ENCODE results near the gene ZNF619. TPM values are rescaled to one million over a fixed set of nuclear protein-coding genes. Genes with fewer than 3 reads are reported as not detected.
A peak's percentile ranks its signal among the peaks of the same experiment; 100 is the strongest.

Gene ZNF619
- polyA plus RNA-seq, 1 donor = 3.6 TPM

DNA sequence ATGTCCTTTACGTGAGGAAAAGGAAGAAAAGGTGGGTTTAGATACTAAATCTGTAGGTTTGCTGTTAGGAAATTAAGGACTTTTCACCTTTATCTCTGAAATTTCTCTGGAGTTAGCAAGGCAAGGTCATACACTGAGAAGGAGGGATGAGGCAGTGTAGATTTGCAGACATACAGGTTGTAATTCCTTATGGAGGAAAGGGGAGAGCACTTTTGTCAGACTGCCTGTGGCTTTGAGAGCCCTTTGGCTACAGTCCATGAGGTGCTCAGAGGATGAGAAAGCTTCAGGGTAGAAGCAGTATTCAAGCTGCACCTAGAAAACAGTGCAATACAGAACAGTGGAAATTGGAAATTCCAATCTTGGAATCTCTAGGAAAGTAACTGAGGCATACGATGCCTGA lies 11.5 kb upstream of the ZNF619 start:
- DNase-seq = no peak

DNA sequence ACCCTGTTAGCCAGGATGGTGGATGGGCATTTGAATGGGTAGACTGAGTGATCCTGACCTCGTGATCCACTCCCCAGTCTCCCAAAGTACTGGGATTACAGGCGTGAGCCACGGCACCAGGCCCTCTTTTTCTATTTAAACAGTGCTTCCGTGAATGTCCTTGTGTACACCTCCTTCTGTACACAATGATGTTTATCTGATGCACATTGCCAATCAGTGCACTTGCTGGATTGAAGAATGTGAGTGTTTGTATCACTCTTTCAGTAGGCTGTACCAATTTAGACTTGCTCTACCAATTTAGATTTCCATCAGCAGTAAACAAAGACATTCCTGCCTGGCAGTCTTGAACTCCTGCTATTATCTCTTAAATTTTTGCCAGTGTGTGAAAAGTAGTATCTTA lies 8.9 kb upstream of the ZNF619 start:
- DNase-seq = no peak

DNA sequence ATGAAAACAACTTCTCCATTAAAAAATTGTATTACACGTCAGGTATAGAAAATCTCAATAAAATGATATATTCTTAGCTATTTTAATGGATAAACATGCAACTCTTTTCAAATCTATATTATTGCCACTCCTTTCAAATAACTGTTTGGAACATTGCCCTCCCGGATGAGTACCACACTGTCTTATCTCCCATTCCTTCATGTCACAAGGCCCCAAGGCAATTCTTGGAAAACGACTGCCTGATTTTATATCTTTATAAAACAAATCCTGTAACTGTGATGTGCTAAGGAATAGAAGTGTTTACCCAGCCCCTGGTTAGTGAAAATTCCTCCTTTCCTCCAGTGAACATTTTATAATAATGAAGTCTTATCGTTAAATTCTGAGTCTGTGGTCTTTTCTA lies 6.2 kb upstream of the ZNF619 start:
- no peak for DNase-seq

DNA sequence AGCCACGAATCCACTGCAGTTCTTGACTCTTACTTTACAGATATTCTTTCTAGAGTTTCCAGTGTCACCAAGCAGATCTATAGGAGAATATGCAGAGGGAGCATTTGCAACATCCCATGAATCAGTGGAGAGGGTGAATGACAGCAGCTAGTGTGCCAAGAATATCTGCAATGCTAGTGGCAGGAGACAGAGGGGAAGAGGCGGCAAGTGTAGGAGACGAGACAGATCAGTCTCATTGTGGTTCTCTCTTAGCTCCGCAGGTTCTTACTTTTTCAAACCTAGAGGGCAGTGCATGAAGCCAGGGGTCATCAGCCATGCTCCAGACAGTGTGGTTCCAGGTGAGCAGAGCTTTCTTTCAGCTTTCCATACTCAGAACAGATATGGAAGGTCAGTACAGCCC lies 744 bp downstream of the ZNF619 start:
- DNase-seq = no peak

DNA sequence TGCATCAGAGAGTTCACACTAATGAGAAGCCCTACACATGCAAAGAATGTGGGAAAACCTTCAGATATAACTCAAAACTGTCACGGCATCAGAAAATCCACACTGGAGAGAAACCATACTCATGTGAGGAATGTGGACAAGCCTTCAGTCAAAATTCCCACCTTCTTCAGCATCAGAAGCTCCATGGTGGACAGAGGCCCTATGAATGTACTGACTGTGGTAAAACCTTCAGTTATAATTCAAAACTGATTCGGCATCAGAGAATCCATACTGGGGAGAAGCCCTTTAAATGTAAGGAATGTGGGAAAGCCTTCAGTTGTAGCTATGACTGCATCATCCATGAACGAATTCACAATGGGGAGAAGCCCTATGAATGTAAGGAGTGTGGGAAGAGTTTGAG lies 10.2 kb downstream of the ZNF619 start:
- no peak for DNase-seq

DNA sequence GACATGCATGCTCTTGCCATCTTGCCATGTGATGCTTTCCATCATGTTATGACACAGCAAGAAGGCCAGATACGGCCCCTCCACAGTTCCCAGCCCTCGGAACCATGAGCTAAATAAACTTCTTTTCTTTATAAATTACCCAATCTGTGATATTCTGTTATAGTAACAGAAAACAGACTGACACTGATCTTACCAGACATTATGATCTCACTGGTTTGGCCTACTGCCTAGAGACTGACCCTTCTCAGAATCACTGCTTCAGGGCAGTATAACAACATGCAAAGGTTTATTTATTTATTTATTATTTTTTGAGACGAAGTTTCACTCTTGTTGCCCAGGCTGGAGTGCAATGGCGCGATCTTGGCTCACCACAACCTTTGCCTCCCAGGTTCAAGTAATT lies 14.0 kb downstream of the ZNF619 start:
- DNase-seq = no peak

DNA sequence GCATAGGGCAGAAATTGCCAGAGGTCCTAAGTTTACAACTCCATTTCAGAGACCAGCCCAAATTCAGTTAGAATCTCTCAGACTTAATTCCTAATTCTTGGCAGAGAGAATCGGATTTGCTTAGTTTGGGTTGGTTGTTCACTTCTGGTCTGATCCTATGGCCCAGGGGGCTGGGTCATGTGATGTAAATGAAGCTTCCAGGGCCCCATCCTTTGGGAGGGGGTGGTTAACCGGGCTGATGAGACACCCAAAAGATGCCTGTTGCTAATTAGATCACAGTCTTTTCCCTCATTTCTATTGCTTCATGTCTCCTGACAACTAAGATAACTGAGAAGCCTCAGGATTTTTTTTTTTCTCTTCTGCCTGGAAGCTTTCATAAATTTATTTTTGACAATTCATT lies 17.8 kb downstream of the ZNF619 start:
- DNase-seq = no peak

DNA sequence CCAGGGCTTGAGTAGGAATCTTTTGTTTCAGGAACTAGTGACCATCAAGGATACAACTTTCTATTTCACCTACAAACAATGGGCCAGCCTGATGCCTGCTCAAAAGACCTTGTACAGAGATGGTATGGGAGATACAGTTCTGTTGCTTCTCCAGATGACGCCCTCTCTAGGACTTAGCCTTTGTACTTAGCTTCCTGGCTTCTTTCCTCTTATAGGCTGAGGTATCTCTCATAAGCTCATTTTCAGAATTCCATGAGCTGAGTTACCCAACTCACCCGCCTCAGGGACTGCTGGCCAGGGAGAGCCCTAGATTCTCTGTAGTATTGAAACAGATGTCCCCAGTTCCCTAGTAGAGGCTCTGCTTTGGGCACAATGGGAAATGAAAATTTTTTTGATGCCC lies 20.4 kb downstream of the ZNF619 start:
- DNase-seq = no peak

DNA sequence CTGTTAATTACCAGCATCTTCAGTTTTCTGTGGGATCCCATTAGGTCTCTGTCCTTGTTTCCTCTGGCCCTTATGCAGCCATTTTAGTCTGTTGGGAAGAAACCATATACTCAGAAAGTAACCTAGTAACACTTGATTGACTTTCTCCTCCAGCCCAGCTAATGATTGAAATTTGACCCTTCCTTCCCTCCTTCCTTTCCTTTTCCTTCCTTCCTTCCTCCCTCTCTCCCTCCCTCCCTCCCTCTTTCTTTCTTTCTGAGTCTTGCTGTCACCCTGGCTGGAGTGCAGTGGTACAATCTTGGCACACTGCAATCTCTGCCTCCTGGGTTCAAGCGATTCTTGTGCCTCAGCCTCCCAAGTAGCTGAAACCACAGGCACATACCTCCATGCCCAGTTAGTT lies 23.0 kb downstream of the ZNF619 start:
- DNase-seq = no peak

DNA sequence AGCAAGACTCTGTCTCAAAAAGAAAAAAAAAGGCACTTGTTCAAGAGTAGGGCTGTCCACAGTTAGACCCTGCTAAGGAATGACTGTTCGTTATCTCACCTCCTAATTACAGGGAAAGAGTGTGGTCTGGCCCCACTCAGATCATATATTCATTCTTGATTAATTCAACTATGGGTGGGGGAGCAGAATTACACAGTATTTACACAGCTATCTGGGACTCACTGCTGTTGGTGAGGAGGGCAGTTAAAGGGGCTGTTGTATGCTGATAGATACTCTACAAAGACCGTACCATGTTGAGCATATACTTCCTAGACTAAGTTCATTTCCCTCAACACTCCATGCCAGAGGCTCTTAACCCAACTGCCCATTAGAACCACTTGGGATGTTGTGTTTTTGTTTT lies 25.1 kb downstream of the ZNF619 start:
- DNase-seq = no peak

DNA sequence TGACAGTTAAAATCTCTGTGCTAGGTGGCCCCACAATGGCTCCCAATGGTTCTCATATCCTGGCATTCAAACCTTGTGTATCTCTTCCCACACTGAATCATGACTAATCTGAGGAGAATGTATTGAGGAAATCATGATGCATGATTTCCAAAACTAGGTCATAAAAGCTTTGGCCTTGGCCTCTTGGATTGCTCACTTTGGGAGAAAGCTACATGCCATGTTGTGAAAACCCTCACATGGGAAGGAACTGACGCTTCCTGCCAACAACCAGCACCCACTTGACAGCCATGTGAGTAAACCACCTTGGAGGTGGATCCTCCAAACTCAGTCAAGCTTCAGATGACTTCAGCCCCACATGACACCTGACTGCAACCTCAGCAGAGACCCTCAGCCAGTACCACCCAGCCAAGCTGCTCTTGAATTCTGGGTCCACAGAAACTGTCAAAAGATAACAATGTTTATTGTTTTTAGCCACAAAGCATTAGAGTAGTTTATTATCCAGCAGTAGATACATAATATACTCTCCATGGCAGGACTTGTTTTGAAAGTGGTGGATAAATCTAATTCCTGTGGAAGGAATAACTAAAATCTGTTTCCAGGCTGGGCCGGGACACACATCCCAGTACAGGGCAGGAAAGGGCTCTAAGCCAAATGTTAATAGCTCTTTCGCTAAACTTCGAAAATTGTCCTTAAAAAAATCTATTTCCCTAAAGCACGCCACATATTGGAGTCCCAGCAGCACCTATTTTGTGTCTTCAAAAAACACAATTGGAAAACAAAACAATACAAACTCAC lies 27.9 kb downstream of the ZNF619 start:
- DNase-seq = no peak

DNA sequence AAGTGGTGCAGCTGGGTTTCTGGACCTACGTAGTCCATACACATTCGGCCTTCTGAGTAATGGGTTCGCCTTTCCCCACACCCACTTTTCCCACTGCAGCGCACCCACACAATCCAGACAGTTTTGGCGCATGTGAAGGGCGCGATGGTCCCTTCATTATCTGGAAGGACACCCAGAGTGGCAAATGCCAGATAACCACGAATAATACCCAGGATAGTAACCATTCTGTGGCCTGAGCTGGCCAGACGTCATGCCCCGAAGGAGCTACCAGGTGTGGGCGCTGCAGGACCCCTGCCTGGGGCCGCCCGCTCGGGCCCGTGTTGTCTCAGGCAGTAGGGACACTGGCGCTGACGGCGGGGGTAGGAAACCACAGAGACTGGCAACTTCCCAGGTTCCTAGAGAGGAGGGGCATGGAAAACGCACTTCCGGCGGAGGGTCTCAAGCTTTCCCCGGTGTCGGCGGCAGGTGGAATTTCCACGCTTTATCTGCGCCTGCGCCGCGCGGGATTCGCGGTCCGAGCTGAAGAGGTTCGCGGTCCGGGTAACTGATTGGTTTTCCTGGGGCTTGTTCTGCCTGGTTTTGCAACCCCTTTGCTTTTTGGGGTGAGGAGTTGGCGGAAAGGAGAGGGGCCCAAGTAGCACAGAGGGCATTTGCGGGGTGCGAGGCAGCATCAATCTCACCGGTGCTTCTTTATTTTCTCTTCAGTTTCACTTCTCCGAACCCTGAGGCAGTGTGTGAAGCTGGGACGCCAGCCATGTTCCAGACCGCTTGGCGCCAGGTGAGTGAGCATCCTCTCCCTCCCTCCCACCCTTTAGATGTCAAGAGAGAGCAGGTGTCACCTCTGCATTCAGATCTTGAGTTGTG lies 28.9 kb downstream of the ZNF619 start, which contains the start of gene ZNF620:
ZNF620 (plus strand) TSS at position 441 of the 864 bp plus-strand sequence; CDS start at position 755, 314 bp downstream.
- peak; percentile 53 for DNase-seq

DNA sequence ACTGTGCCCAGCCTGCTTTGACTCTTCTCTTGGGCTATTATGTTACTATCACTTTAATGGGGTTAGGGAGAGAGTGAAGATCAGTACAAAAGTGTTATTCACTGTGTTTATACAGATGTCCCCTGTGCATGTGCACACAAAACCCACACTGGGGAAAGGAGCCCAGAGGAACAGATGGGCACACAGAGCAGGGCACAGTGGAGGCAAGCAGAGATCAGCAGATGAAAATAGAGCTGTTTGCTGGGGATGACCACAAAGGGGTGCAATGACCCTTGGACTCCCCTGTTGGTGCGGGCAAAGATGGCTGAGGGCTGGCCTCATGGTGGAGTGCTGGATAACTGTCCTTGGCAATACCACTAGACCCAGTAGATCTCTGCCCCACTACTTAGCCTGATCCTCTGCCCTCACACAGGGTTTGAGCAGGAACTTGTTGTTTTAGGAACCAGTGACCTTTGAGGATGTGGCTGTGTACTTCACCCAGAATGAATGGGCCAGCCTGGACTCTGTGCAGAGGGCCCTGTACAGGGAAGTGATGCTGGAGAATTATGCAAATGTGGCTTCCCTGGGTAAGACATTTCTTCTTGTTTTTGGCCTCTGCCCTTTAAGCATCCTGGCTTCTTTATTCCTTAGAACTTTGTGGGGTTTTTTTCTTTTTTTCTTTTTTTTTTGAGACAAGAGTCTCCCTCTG lies 34.3 kb downstream of the ZNF619 start:
- DNase-seq = no peak

DNA sequence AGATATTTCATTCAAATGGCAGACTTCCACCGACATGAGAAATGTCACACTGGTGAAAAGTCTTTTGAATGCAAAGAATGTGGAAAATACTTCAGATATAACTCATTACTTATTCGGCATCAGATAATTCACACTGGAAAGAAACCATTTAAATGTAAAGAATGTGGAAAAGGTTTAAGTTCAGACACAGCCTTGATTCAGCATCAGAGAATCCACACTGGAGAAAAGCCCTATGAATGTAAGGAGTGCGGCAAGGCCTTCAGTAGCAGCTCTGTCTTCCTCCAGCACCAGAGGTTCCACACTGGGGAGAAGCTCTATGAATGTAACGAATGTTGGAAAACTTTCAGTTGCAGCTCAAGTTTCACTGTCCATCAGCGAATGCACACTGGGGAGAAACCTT lies 39.3 kb downstream of the ZNF619 start:
- DNase-seq = no peak

DNA sequence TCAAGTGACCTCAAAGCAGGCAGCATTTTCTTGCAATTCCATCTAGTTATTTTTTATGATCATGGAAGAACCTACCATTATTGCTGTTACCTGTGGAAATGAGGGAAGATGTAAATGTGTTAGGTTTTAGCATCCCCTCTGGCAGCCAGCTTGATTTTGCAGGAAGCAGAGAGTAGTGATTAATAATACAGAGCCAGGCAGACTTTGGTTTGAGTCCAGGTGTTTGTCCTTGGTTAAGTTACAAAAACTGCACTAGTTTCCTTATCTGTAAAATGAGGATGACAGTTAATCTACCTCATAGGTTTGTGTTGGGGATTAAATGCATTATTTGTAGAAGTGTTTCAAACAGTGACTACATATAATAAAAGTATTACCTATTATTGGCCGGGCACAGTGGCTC lies 41.1 kb downstream of the ZNF619 start:
- DNase-seq = no peak

DNA sequence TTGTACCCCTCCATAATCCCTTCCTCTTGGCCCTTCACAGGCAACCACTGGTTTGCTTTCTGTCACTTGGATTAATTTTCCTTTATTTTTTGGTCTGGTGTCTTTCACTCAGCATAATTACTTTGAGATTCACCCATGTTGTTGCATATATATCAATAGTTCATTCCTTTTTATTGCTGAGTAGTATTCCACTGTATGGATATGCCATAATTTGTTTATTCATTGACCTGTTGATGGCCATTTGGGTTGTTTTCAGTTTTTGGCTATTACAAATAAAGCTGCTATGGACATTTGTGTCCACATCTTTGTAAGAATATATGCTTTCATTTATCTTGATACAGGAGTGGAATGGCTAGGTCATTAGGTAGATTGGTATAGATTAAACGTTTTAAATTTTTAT lies 41.9 kb downstream of the ZNF619 start:
- DNase-seq = no peak

DNA sequence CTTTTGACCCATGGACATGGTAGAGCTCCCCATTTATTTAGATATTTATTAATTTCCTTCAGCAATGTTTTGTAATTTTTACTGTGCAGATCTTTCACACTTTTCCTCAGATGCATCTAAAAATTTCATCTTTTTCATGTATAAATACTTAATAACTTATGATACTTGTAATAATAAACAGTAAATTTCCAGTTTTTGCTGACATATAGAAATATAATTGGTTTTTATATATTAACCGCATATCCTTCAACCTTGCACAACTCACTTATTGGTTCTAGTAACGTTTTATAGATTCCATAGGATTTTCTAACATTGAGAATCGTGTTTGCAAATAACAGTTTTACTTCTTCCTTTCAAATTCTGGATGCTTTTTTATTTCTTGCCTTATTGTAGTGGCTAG lies 44.3 kb downstream of the ZNF619 start:
- DNase-seq = no peak

DNA sequence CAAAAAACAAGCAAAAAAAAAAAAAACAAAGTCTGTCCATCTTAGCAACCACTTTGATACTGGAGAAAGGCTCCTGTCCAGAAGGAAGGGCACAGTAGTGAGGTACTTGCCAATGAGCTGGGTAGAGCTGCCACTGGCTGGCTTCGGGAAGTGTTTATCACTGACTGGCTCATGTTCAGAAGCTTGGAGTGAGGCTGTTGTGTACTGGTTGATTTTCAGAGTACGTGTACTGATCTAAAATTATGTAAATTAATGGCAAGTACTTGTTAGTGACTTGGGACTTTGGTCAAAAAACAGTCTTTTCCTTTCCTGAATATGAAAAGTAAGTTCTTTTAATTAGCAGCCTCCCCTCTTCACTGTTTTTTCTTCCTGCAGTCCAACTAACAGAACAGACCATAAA lies 46.9 kb downstream of the ZNF619 start:
- DNase-seq = no peak

DNA sequence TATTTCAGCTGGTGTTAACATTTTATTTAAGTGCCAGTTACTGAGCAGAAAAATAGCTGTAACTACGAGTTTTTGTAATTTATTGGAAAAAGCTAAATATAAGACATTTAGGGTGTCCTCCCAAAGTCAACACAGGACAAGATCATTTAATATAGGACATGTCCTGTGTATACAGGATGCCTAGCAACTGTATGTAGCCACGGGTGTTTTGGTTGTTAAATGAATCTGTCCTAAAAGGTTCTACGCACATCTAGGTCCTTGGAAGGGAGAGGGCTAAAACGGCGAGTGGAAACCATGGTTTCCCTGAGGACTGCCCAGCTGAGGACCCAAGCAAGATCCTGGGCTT lies 47.3 kb downstream of the ZNF619 start:
- DNase-seq = no peak

DNA sequence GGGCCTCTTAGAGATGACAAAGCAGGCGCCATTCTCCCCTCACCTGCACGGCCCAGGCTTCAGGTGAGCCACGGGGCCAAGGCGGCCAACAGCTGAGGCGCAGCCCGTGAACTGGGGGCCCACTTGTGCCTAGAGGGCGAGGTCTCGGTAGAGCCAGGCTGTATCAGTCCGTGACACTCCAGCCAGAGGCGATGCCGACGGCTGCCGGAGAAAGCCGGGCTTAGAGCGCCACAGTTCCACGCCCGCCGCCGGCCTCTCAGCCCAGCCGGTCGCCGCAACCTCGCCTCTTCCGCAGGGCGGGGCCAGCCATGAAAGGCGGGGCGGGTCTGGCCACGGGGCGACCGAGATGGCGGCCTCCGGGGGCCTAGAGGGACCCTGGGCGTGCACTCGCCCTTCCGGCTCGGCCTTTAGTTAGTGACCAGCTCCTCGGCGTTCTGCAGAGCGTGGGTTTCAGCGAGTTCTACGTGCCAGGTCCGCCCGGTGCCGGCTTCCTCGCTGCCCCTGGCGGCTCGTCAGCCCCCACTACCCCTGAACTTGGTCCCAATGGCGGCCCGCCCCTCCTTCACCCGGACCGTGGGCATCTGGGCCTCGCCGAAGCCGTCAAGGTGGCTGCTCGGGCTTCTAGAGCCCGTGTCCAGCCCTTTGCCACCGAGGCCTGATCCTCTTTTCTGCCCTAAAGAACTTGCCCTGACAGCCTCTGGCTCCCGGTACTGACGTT lies 47.8 kb downstream of the ZNF619 start, which contains the start of gene ZNF621:
ZNF621 (plus strand) TSS at position 393 of the 718 bp plus-strand sequence. CDS start 881 bp downstream, outside the sequence.
- DNase-seq = peak; percentile 89

DNA sequence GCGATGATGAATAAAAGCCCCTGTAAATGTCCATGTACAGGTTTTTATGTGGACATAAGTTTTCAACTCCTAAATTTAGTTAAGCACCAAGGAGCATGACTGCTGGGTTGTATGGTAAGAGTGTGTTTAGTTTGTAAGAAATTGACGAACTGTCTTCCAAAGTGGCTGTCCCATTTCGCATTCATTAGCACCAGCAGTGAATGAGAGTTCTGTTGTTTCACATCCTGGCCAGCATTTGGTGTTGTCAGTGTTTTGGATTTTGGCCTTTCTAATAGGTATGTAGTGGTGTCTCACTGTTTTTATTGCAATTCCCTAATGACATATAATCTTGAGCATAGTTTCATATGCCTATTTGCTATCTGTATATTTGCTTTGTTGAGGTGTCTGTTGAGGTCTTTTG lies 51.5 kb downstream of the ZNF619 start:
- DNase-seq = no peak

DNA sequence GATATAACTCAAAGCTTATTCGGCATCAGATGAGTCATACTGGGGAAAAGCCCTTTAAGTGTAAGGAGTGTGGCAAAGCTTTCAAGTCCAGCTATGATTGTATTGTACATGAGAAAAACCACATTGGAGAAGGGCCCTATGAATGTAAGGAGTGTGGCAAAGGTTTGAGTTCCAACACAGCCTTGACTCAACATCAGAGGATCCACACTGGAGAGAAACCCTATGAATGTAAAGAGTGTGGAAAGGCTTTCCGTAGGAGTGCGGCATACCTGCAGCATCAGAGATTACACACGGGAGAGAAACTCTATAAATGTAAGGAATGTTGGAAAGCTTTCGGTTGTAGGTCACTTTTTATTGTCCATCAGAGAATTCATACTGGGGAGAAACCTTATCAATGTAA lies 55.3 kb downstream of the ZNF619 start:
- no peak for DNase-seq

DNA sequence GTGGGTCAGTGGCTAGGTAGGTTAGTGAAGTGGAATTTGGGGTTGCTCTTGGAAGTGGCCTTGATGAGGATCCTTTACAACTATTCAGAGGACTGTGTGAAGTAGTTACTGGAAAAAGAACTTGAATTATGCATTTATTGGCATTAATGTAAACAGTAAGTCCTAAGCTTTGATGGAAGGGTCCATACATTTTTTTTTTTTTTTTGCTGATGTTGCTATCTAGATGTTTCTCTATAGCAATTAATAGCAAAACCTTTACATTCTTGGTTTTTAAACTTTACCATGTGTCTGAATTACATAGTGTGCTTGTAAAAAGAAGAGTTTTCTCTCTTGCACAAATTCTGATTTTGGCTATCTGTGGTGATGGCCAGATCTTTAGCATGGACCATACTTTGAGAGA lies 57.4 kb downstream of the ZNF619 start:
- no peak for DNase-seq

All from hindlimb muscle (tissue), 1 donor.